Vagina (tissue), 2 donors: Measurements from ENCODE around the gene IYD. TPM values are rescaled to one million over a fixed set of nuclear protein-coding genes. Genes with fewer than 3 reads are reported as not detected.

Source experiments
- DNase-seq, 2 donors: peaks; one replicate each; pipeline ENCODE4 v3.0.0-alpha.2; 2017; ENCODE audit errors: extremely low spot score in 2 of 2
- H3K27ac ChIP-seq: fragments of 200-600 bp; sonication (generic); one replicate; pipeline ENCODE4 v1.5.1; 2019
- H3K27me3 ChIP-seq: fragments of 200-600 bp; sonication (generic); one replicate; pipeline ENCODE4 v1.5.1; 2019
- H3K36me3 ChIP-seq, 2 donors: fragments of 200-600 bp; sonication (generic); one replicate each; pipeline ENCODE4 v1.5.1; 2017 to 2019
- H3K4me1 ChIP-seq: fragments of 200-600 bp; sonication (generic); one replicate; pipeline ENCODE4 v1.5.1; 2019
- H3K4me3 ChIP-seq, 2 donors: fragments of 200-600 bp; sonication (generic); 1 replicate in 1 of 2; 2 replicates in 1 of 2; pipeline ENCODE4 v1.5.1; 2016 to 2019
- H3K9me3 ChIP-seq: fragments of 200-600 bp; sonication (generic); one replicate; pipeline ENCODE4 v1.5.1; 2019
- POLR2A ChIP-seq, 2 donors: fragments of 450-650 bp; IDR thresholded peaks; one replicate each; pipeline ENCODE4 v1.6.1; 2017; ENCODE audit warnings: antibody characterized with exemption in 2 of 2, mild to moderate bottlenecking in 2 of 2, moderate library complexity in 2 of 2
- POLR2AphosphoS5 ChIP-seq, 2 donors: sonication (generic); formaldehyde crosslinking; IDR thresholded peaks; one replicate each; pipeline ENCODE4 v1.9.0; 2017; ENCODE audit warnings: antibody characterized with exemption in 2 of 2, mild to moderate bottlenecking in 2 of 2, low read depth in 1 of 2; ENCODE audit not compliant: insufficient read depth in 1 of 2
- intact Hi-C: fragments of 100-400 bp; cut with DNase I; formaldehyde crosslinking; loops from one replicate; pipeline ENCODE4 v1.15.1; 2023
- total RNA-seq: library from RNA; depleted of rRNA; stranded (reverse); fragments of >200 nt; gene quantifications from one replicate; pipeline ENCODE4 v1.2.3, GENCODE V29; 2016
- TF ChIP-seq, protein P1 (sequence below), 3 experiments: fragments of 450-650 bp in 2 of 3; fragments of 200-600 bp in 1 of 3; sonication (generic) in 1 of 3; IDR thresholded peaks; one replicate each; pipeline ENCODE4 v1.5.1; 2017 to 2019; ENCODE audit warnings: antibody characterized with exemption in 3 of 3, mild to moderate bottlenecking in 2 of 3, moderate library complexity in 2 of 3

Gene IYD
- total RNA-seq, 1 donor from 2014 or later: not detected

- Histone ChIP-seq H3K4me3 (no peak overlapping the region), H3K36me3 (no peaks in the 10 kb centered on the region), H3K27me3 (no peaks in the 10 kb centered on the region), H3K9me3 (no peaks in the 10 kb centered on the region), H3K4me1 (no peaks in the 10 kb centered on the region), H3K27ac (no peak overlapping the region)
- no peak for DNase-seq
- intact Hi-C loops: no loop called here
- TF ChIP-seq, protein P1, sequence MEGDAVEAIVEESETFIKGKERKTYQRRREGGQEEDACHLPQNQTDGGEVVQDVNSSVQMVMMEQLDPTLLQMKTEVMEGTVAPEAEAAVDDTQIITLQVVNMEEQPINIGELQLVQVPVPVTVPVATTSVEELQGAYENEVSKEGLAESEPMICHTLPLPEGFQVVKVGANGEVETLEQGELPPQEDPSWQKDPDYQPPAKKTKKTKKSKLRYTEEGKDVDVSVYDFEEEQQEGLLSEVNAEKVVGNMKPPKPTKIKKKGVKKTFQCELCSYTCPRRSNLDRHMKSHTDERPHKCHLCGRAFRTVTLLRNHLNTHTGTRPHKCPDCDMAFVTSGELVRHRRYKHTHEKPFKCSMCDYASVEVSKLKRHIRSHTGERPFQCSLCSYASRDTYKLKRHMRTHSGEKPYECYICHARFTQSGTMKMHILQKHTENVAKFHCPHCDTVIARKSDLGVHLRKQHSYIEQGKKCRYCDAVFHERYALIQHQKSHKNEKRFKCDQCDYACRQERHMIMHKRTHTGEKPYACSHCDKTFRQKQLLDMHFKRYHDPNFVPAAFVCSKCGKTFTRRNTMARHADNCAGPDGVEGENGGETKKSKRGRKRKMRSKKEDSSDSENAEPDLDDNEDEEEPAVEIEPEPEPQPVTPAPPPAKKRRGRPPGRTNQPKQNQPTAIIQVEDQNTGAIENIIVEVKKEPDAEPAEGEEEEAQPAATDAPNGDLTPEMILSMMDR (IDR thresholded peaks at IDR 0.05): no peak
- TF ChIP-seq POLR2AphosphoS5 (IDR thresholded peaks at IDR 0.05; ENCODE audit: insufficient read depth in 1 of 2, low read depth in 1 of 2) (no peak), POLR2A (IDR thresholded peaks at IDR 0.05) (no peak)
Observed at GRCh38 chr6:150324044-150324443, 44.8 kb upstream of the IYD start.

- no peak overlapping the region for H3K4me3 ChIP-seq
- H3K36me3 ChIP-seq: no peaks in the 10 kb centered on the region
- DNase-seq: no peak
- H3K27ac ChIP-seq: no peak overlapping the region
- TF ChIP-seq, protein P1 (IDR thresholded peaks at IDR 0.05): no peak
- no peak for TF ChIP-seq POLR2AphosphoS5 (IDR thresholded peaks at IDR 0.05; ENCODE audit: insufficient read depth in 1 of 2, low read depth in 1 of 2)
- no peak for TF ChIP-seq POLR2A (IDR thresholded peaks at IDR 0.05)
- H3K9me3 ChIP-seq: no peaks in the 10 kb centered on the region
- H3K4me1 ChIP-seq: no peaks in the 10 kb centered on the region
- intact Hi-C loops: no loop called here
- no peaks in the 10 kb centered on the region for H3K27me3 ChIP-seq
Observed at GRCh38 chr6:150325066-150325772, 43.6 kb upstream of the IYD start.

GRCh38 chr6:150327117-150327774 is 41.6 kb upstream of the IYD start:
- intact Hi-C loops: no loop called here
- no peaks in the 10 kb centered on the region for H3K36me3 ChIP-seq
- no peaks in the 10 kb centered on the region for H3K4me1 ChIP-seq

DNA sequence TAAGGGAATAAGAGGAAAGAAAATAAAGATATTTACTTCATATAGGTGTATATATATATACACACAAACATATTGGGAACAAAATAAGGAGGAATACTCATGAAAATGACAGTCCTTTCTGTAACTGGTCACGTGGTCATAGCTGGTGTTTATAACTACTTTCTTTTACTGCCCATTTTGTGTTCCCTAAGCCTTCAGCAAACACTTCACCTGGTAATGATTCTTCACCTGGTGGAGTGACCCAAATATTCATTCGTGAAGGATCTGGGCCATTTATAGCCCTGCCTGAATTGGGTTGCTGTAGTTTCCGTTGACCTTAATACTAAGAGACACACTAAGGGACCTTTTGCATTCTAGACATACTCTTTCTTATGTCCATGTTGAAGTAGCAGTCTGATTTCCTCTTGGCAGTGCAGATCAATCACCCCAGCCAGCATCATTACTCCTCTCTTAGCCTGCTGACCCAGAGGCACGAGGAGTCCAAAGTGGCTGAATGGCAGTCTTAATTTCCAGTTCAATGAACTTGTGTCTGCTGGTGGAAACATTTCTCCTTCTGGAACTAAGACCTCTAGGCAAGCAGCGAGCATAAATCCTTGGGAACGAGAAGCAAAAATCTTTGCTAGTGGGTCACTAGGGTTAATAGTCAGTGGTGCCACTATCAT is 39.9 kb upstream of the IYD start:
- DNase-seq: no peak
- no peaks in the 10 kb centered on the region for H3K27me3 ChIP-seq
- no peaks in the 10 kb centered on the region for H3K9me3 ChIP-seq
- no peaks in the 10 kb centered on the region for H3K4me1 ChIP-seq
- intact Hi-C loops: no loop called here
- H3K4me3 ChIP-seq: no peak overlapping the region
- H3K36me3 ChIP-seq: no peaks in the 10 kb centered on the region
- TF ChIP-seq, protein P1 (IDR thresholded peaks at IDR 0.05): no peak
- TF ChIP-seq POLR2A (IDR thresholded peaks at IDR 0.05): no peak
- no peak for TF ChIP-seq POLR2AphosphoS5 (IDR thresholded peaks at IDR 0.05; ENCODE audit: insufficient read depth in 1 of 2, low read depth in 1 of 2)
- no peak overlapping the region for H3K27ac ChIP-seq

More at GRCh38 chr6:150327117-150327774, 41.6 kb upstream of the IYD start:
- TF ChIP-seq, protein P1 (IDR thresholded peaks at IDR 0.05): no peak
- TF ChIP-seq POLR2AphosphoS5 (IDR thresholded peaks at IDR 0.05; ENCODE audit: insufficient read depth in 1 of 2, low read depth in 1 of 2): no peak
- no peak for TF ChIP-seq POLR2A (IDR thresholded peaks at IDR 0.05)
- Histone ChIP-seq H3K27ac (no peak overlapping the region), H3K4me3 (no peak overlapping the region), H3K9me3 (no peaks in the 10 kb centered on the region), H3K27me3 (no peaks in the 10 kb centered on the region)
- DNase-seq: no peak
